ENCODE results near the gene SMIM14. TPM values are rescaled to one million over a fixed set of nuclear protein-coding genes. Genes with fewer than 3 reads are reported as not detected.
"Not testable (repeated sequence)": the region's sequence is repeated elsewhere in the genome, so short reads cannot be mapped to it uniquely, and the experiment has no call there.

The SMIM14 gene
- total RNA-seq, 3 donors from 2014 or later = 69.5 to 142 (median 123) TPM

DNA sequence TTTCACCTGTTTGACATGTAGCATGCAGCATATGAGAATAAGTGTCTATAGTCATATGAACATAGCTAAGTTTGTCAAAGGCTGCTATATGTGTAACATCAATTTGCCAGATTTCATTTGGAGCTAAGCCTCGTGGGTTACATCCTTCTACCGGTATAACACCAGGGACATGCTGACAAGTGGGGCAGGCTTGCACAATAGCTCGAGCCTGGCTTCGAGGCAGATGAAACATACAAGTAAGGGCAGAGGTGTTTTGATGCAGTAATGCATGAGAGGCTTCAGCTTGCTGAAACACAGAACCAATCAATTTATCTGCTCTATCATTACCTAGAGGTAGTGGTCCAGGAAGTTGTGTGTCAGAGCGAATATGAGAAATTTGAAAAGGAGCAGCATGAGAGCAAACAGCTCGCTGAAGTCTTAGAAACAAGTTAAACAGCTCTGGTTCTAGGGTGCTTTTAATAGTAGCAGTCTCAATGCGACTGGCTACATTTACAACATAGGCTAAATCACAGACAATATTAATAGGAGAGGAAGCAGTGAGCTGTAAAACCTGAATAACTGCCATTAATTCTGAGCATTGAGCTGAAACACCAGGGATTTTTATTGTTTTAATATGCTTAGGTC lies 96.6 kb downstream of the SMIM14 start:
- Histone ChIP-seq H3K4me3 (no peak overlapping the region), H3K36me3 (ENCODE audit: low read depth) (no peaks in the 10 kb centered on the region), H3K9me3 (no peaks in the 10 kb centered on the region), H3K4me1 (ENCODE audit: low read depth) (peaks cover 10% of the 10 kb centered on the region)
- no peak for ATAC-seq
- intact Hi-C loops (cut with DNase I, micrococcal nuclease) = no loop called here
- no peak for DNase-seq
- TF ChIP-seq, protein P1, sequence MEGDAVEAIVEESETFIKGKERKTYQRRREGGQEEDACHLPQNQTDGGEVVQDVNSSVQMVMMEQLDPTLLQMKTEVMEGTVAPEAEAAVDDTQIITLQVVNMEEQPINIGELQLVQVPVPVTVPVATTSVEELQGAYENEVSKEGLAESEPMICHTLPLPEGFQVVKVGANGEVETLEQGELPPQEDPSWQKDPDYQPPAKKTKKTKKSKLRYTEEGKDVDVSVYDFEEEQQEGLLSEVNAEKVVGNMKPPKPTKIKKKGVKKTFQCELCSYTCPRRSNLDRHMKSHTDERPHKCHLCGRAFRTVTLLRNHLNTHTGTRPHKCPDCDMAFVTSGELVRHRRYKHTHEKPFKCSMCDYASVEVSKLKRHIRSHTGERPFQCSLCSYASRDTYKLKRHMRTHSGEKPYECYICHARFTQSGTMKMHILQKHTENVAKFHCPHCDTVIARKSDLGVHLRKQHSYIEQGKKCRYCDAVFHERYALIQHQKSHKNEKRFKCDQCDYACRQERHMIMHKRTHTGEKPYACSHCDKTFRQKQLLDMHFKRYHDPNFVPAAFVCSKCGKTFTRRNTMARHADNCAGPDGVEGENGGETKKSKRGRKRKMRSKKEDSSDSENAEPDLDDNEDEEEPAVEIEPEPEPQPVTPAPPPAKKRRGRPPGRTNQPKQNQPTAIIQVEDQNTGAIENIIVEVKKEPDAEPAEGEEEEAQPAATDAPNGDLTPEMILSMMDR (IDR thresholded peaks at IDR 0.05) = no peak

DNA sequence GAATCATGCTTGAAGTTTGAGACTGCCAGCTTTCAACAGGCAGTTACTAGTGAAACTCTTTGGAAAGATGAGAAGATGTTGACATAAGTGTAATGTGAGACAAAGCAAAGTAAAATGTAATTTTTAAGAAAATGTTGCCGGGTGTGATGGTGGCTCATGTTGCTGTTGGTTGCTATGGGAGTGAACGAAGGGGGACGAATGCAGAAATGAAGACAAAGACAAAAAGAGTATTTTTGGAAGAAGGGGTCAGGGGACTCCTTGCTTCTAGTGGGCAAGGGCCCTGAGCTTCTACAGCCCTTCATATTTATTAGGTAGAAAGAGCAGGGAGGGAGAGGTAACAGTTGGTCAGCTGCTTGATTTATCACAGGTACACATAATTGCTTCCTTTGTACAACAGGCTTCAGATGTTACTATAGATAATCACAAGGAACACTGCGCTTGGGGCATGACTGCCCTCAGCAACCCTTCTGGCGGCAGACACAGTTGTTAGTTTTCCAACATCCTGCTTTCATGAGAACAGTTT lies 99.5 kb downstream of the SMIM14 start:
- H3K36me3 ChIP-seq (ENCODE audit: low read depth) = no peaks in the 10 kb centered on the region
- no peak overlapping the region for H3K4me3 ChIP-seq
- peaks cover 4% of the 10 kb centered on the region for H3K4me1 ChIP-seq (ENCODE audit: low read depth)
- ATAC-seq (peak; percentile 54), DNase-seq (no peak)
- TF ChIP-seq, protein P1 (IDR thresholded peaks at IDR 0.05) = no peak
- intact Hi-C loops (cut with DNase I, micrococcal nuclease) = no loop called here
- no peaks in the 10 kb centered on the region for H3K9me3 ChIP-seq

DNA sequence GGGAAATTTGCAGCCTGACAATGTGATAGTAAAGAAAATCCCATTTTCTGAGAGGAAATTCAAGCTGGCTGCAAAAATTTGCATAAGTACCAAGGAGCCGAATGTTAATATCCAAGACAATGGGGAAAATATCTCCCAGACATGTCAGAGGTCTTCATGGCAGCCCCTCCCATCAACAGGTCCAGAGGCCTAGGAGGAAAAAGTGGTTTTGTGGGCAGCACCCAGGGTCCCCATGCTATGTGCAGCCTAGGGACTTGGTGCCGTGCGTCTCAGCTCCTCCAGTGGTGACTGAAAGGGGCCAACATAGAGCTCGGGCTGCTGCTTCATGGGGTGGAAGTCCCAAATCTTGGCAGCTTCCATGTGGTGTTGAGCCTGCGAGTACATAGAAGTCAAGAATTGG lies 105.1 kb downstream of the SMIM14 start:
- Histone ChIP-seq H3K36me3 (ENCODE audit: low read depth) (no peaks in the 10 kb centered on the region), H3K4me1 (ENCODE audit: low read depth) (peaks cover 1% of the 10 kb centered on the region), H3K4me3 (no peak overlapping the region), H3K9me3 (peaks cover 4% of the 10 kb centered on the region)
- DNase-seq (no peak), ATAC-seq (no peak)
- intact Hi-C loops (cut with DNase I, micrococcal nuclease) = no loop called here
- TF ChIP-seq, protein P1 (IDR thresholded peaks at IDR 0.05) = no peak

DNA sequence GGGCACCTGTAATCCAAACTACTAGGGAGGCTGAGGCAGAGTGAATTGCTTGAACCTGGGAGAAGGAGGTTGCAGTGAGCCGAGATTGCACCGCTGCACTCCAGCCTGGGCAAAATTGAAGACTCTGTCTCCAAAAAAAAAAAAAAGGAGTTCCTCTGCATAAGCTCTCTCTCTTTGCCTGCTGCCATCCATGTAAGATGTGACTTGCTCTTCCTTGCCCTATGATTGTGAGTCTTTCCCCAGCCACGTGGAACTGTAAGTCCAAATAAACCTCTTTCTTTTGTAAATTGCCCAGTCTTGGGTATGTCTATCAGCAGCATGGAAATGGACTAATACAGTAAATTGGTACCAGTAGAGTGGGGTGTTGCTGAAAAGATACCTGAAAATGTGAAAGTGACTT lies 106.4 kb downstream of the SMIM14 start:
- H3K4me1 ChIP-seq (ENCODE audit: low read depth); DNase-seq; H3K36me3 ChIP-seq (ENCODE audit: low read depth); intact Hi-C loops (cut with DNase I, micrococcal nuclease); H3K9me3 ChIP-seq; H3K4me3 ChIP-seq; ATAC-seq: not testable (repeated sequence)

DNA sequence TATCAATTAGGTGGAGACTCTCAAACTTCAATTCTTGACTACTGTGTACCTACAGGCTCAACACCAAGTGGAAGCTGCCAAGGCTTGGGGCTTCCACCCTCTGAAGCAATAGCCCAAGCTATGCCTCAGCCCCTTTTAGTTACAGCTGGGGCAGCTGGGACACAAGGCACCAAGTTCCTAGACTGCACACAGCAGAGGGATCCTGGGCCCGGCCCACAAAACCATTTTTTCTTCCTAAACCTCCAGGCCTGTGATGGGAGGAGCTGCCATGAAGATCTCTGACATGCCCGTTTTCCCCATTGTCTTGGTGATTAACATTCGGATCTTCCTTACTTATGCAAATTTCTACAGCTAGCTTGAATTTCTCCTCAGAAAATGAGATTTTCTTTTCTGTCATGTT lies 108.0 kb downstream of the SMIM14 start:
- H3K9me3 ChIP-seq = peaks cover 4% of the 10 kb centered on the region
- no peak for ATAC-seq
- intact Hi-C loops (cut with DNase I, micrococcal nuclease) = no loop called here
- DNase-seq = no peak
- TF ChIP-seq, protein P1 (IDR thresholded peaks at IDR 0.05) = no peak
- peaks cover 11% of the 10 kb centered on the region for H3K4me1 ChIP-seq (ENCODE audit: low read depth)
- H3K4me3 ChIP-seq = no peak overlapping the region
- no peaks in the 10 kb centered on the region for H3K36me3 ChIP-seq (ENCODE audit: low read depth)

DNA sequence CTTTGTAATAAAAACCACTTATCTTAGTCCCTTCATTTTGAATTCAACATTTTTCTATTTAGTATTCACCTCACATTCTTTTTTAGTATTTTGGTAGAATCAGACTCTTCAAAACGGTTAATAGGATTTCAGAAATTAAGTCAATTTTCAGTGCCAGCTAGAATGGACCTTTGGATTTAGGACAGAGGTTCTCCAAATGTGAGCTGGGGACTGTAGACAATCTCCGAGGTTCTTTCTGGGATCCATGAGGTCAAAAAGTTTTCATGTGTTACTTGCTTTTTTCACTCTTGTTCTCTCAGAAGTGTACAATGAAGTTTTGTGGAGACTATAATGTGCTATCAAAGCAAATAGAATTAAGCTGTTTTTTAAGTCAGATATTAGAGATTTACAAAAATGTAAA lies 109.1 kb downstream of the SMIM14 start:
- no peaks in the 10 kb centered on the region for H3K36me3 ChIP-seq (ENCODE audit: low read depth)
- peaks cover 11% of the 10 kb centered on the region for H3K4me1 ChIP-seq (ENCODE audit: low read depth)
- ATAC-seq (no peak), DNase-seq (no peak)
- H3K9me3 ChIP-seq = peaks cover 4% of the 10 kb centered on the region
- intact Hi-C loops (cut with DNase I, micrococcal nuclease) = loop anchor here (5.0 to 10.0 kb wide), 2 partner anchors 105 to 108 kb away; partner anchors contain the start of gene SMIM14 (in 2 of the 2)
- TF ChIP-seq, protein P1 (IDR thresholded peaks at IDR 0.05) = no peak
- H3K4me3 ChIP-seq = no peak overlapping the region

All from mucosa of descending colon (tissue), 3 donors.